DMS114 treated with DMSO at 0.1 percent for 48 hours (cell line): ENCODE results near the gene PLD2.

Experiments
- DNase-seq: peaks from one replicate; lab custom pipeline; 2025; ENCODE audit not compliant: unreplicated experiment; lab: John Stamatoyannopoulos, UW

Gene PLD2, protein sequence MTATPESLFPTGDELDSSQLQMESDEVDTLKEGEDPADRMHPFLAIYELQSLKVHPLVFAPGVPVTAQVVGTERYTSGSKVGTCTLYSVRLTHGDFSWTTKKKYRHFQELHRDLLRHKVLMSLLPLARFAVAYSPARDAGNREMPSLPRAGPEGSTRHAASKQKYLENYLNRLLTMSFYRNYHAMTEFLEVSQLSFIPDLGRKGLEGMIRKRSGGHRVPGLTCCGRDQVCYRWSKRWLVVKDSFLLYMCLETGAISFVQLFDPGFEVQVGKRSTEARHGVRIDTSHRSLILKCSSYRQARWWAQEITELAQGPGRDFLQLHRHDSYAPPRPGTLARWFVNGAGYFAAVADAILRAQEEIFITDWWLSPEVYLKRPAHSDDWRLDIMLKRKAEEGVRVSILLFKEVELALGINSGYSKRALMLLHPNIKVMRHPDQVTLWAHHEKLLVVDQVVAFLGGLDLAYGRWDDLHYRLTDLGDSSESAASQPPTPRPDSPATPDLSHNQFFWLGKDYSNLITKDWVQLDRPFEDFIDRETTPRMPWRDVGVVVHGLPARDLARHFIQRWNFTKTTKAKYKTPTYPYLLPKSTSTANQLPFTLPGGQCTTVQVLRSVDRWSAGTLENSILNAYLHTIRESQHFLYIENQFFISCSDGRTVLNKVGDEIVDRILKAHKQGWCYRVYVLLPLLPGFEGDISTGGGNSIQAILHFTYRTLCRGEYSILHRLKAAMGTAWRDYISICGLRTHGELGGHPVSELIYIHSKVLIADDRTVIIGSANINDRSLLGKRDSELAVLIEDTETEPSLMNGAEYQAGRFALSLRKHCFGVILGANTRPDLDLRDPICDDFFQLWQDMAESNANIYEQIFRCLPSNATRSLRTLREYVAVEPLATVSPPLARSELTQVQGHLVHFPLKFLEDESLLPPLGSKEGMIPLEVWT

DNA sequence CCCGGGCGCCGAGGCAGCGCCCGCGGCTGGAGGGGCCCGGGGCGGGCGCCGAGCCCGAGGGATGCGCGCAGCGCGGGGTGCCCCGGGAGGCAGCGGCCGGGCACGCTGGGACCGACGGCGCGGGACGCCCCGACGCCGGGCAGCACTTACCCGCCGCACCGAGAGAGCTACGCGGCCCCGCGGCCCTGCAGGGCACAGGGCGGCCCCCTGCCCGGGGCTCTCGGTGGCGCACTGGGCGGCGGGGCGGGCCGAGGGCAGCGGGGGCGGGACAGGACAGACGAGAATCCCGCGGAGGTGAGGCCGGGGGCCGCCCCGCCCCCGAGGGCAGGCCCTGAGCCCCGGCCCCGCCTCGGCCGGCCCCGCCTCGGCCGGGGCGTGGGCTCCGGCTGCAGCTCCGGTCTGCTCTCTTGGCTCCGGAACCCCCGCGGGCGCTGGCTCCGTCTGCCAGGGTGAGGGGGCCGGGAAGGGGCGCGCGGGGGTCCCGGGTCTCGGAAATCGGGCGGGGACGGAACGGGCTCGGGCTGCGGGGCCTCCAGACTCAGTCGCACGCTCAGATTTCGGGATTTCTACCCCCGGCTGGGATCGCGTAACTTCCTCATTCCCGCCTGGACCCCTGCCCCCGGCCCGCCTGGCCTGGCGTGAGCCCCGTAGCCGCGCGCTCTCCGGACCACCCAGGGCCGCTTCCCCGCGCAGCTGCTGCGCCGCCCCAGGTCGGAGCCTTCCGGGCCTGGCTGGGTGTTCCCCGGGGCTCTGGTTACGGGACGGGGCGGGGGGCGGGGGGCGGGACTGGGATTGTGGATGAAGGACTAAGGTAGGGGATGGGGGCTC lies at the start of gene PLD2:
PLD2 (plus strand) TSS at position 376 of the 828 bp plus-strand sequence. CDS start 621 bp downstream, outside the sequence.
- peak; percentile 52 for DNase-seq

DNA sequence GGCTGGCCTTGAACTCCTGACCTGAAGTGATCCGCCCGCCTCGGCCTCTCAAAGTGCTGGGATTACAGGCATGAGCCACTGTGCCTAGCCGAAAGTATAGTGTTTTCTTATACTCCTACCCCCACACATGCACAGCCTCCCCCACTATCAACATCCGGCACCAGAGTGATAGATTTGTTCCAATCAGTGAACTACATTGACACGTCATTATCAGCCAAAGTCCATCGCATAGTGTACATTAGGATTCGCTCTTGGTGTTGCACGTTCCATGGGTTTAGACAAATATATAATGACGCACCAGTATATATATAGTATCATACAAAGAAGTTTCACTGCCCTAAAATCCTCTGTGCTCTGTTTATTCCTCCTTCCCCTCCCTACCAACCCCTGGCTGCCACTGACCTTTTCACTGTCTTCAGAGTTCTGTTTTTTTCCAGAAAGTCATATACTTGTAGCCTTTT lies 47.1 kb upstream of the PLD2 start:
- no peak for DNase-seq

DNA sequence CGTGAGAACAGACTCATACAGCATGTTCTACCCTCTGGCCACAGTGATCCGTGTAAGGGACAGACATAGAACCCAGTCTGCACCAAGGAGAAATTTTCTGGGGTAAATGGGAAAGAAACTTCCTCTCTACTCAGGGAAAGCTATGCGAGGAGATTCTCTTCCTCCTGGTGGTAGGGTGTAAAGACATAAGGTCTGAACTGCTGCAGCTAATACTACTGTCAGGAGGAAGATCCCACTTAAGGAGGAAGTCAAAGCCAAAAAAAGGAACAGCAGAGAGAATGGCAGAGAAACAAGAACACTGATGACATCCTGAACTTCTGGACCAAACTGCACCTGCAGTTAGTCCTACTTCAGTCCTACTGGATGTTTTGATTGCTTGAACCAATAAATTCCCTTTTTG lies 42.4 kb upstream of the PLD2 start:
- DNase-seq = no peak

DNA sequence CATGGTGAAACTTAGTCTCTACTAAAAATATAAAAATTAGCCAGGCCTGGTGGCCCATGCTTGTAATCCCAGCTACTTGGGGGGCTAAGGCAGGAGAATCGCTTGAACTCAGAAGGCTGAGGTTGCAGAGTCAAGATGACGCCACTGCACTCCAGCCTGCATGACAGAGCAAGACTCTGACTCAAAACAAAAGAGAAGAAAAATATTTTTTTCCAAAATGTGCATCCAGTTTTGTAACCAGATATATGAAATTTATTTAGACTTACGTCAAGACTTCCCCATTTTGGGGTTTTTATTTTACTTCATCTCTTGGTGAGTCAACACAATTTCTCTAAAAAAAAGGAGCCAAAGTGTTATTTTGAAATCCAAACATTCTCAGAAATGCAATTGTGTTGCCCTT lies 40.8 kb upstream of the PLD2 start:
- no peak for DNase-seq

DNA sequence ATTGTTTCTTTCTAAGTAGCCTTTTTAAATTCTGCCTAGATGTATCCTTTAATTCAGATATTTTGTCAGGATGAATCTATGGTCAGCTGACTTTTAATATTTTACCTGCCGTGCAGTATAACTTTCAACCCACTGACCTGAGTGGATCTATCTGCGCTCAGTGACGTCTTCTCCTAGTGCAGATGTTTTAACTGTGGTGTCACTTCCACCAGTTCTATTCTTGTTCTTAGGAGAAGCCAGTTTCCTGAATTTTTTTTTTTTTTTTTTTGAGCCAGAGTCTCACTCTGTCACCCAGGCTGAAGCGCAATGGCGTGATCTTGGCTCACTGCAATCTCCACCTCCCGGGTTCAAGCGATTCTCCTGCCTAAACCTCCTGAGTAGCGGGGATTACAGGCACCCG lies 40.2 kb upstream of the PLD2 start:
- no peak for DNase-seq

DNA sequence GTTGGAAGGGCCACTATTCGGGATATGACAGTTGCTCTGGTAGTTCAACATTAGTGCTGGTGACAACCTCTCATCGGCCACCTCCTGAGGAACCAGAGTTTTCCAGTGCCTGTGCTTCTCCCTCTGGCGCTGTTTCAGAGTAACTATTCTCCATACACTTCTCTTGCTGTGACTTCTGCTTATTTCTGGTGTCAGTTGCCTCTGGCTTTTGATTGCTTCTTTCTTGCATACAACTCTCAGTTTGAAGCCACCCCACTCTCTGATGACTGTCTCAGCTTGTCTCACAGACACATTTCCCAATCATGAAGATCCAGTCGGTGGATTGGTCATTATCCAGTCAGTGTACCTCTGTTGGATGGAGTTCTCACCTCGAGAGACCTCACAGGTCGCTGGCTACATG lies 38.7 kb upstream of the PLD2 start:
- no peak for DNase-seq

DNA sequence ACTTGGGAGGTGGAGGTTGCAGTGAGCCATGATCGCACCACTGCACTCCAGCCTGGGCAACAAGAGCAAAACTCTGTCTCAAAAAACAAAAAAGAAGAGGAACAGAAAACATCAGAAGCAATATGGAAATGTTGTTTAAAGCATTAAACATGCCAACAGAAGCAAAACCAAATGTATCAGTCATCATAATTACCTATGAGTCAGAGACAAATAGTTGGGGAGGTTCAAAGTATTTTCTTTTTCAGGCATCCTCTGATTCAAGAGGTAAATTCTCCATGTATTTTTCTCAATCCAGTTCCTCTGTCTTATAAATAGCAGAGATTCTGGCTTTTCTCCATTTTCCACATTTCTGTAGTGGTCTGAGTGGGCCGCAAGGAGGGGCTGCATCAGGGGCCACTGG lies 37.3 kb upstream of the PLD2 start:
- no peak for DNase-seq

DNA sequence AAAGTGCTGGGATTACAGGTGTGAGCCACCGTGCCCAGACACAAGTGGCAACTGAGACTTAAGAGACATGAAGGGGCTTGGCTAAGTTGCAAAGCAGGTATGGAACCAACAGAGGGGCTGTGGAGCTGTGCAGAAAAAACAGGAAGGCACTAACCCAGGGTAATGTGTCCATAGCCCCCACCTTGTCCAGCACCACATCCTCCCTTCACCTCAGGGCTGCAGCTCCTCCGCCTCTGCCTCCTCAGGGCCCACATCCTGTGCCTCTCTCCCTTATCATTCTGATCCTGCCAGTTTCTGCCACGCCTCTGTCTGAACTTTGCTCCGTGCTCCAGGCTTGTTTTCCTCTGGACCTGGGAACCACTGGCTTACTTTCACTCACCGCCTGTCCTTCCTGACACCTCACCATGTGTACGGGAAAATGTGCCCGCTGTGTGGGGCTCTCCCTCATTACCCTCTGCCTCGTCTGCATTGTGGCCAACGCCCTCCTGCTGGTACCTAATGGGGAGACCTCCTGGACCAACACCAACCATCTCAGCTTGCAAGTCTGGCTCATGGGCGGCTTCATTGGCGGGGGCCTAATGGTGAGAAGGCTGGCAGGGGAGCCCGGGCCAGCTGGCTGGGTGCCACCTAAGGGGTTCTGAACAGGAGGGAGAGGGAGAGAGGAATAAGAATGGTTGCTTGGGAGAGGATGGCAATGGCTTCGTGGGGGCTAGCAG lies 35.3 kb upstream of the PLD2 start, which contains the start of gene TM4SF5:
TM4SF5 (plus strand) TSS at position 368 of the 716 bp plus-strand sequence; CDS start at position 405, 37 bp downstream.
- DNase-seq = no peak

DNA sequence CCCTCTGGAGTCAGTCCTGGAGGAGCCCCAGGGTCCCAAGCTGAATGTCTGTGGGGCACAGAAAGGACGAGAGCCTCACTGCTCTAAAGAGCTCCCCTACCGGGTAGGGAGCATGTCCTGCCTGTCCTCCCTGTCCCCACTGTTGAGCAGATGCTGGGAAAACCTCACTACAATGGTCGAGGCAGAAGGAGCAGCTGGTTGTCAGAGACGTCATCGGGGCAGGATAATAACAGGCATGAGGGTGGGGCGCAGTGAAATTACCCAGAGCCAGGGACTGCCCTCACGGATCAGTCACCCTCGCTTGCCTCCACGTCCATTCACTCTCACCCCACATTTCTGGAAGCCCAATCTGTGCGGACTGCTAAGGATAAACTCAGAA lies 34.7 kb upstream of the PLD2 start:
- DNase-seq = no peak

DNA sequence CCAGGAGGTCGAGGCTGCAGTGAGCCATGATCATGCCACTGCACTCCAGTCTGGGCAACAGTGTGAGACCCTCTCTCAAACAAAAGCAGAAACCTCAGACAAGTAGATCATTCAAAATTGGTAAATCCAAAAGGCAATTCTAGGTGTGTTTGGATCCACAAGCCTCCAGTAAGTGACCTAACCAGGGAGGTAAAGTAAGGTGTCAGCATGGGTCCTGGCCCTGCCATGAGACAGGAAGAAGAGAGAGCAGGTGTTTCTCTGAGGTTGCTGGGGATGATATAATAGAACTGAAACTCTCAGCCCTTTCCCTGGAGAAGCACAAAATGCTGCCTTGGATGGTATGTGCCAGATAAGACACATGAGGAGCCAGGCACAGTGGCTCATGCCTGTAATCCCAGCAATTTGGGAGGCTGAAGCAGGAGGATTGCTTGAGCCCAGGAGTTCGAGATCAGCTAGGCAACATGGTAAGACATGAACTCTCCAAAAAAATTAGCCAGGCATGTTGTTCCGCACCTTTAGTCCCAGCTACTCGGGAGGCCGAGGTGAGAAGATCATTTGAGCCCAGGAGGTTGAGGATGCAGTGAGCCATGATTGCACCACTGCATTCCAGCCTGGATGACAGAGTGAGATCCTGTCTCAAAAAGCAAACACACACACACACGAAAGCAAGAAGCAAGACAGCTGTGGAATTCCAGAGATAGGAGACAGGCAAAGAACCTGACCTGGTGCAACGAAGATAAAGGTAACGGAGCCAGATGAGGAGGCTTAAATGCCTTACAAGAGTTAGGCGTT lies 28.8 kb upstream of the PLD2 start:
- DNase-seq = no peak

DNA sequence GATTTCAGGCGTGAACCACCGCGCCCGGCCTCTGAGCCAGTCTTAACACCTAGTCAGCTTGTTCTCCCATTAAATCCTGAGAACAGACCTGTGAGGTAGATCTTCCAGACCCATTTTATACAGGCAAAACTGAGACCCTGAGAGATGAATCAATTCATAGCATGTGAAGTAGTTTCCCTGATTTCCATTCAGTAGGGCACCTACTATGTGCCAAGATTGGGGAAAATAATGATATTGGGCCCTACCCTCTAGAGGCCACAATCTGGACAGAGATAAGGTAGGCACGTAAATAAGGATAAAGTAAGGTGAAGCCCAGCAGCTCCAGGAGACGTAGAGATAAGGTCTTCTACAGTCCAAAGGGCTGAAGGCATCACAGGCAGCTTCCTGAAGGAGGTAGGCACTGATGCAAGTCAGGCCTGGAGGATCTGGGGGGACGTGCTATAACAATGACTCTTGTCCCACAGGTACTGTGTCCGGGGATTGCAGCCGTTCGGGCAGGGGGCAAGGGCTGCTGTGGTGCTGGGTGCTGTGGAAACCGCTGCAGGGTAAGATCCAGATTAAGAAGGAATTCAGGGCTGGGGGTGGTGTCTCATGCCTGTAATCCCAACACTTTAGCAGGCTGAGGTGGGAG lies 26.5 kb upstream of the PLD2 start:
- DNase-seq = no peak

DNA sequence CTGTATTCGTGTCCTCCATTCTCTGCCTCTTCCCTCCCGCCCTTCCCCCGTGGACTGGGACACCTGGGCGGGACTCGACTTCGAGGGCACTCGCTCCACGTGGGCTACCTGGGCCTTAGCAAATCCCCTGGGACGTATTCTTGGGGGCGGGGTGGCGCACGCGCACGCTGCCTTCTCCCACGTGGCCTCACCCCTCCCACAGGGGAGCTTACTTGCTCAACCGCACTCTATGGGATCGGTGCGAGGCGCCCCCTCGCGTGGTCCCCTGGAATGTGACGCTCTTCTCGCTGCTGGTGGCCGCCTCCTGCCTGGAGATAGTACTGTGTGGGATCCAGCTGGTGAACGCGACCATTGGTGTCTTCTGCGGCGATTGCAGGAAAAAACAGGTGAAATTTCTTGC lies 24.3 kb upstream of the PLD2 start:
- no peak for DNase-seq

DNA sequence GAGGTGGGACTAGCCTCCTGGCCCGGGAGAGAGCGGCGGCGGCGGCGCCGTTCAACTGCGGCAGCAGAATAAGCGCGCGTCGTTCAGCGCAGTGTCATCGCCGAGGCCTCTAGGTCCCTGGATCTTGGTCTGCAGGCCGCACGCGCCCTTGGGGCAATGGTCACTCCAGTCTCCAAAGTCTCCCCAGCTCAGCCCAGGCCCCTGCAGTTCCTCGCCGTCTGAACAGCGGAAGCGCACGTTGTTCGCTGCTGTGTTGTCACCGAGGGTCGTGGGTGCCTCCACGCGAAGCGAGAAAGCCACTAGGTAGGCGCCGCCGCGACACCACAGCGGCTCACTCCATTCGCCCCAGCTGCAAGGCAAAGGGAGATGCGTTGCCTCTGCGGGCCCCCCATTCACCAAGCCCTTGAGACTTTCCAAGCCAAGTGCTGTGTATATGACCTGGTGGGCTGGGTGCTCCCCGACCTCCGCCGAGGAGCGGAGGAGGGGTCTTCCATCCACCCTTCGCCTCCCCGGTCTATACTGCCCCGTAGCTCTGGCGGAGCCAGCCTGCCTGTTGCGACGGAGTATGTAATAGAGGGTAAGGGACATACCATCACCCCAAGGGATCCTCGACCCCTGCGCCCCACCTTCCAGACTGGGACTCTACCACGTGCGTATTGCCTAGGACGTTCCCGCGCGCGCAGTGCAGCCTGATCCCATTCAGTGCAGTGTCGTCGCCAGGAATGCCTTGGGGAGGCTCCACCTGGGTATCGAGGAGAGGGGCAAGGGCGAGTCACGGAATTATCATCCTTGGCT lies 21.4 kb upstream of the PLD2 start:
- DNase-seq = no peak

DNA sequence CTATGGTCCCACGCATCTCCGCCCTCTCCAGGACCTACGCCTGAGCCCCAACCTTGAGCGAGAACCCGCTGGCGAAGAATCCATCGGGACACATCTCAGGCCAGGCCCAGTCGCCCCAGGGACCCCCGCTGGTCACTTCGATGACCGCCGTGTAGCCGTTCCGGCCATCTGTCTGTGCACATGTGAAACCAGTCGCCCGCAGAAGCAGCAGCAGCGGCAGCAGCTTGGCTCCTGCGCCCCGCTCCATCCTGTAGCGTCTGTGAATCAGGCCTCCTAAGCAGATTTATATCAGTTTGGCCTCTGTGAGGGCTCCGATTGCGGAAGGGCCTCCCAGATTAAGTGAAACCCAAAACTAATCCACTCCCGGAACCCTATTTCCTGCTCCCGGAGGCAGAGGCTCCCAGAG lies 20.8 kb upstream of the PLD2 start, which contains the start of gene VMO1:
VMO1 (minus strand) TSS at position 259 of the 406 bp plus-strand sequence; CDS start at position 247, 12 bp downstream.
- no peak for DNase-seq

DNA sequence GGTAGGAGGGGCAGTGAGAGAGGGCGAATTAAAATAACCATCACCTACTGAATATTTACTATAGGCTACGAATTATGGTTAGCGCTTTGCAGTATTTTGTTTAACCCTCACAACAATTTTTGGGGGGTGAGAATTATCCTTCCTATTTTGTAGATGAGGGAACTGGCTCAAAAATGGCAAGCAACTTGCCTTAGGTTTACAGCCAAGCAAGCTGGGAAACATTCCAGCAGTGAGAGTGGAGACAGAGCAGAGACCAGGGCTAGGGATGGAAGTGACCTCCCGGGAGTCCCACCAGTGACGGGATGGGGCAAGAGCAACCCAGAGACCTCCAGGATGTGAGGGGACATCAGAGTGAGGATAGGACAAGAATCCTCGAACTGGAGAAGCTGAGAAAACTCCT lies 20.4 kb upstream of the PLD2 start:
- no peak for DNase-seq

DNA sequence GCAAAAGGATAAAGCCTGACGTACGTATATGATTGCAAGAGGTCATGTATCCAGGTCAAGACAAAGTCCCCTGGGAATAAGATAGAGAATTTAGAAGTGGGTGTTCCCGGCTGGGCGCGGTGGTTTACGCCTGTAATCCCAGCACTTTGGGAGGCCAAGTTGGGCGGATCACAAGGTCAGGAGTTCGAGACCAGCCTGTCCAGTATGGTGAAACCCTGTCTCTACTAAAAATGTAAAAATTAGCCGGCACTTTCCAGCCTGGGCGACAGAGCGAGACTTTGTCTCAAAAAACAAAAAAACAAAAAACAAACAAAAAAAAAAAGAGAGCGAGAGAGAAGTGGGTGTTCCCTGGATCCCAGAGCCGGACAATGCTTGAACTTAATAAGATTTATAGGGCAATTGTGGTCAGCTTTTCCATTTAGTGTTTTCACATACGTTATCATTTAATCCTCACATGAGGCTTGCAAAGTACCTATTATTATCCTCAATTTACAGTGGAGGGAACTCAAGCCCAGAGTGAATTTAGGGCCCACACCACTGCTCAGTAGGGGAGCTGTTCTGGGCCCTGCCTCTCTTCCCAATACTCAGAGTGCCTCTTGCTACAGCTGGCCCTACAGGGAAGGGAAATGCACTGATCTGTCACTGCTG lies 18.7 kb upstream of the PLD2 start:
- no peak for DNase-seq

DNA sequence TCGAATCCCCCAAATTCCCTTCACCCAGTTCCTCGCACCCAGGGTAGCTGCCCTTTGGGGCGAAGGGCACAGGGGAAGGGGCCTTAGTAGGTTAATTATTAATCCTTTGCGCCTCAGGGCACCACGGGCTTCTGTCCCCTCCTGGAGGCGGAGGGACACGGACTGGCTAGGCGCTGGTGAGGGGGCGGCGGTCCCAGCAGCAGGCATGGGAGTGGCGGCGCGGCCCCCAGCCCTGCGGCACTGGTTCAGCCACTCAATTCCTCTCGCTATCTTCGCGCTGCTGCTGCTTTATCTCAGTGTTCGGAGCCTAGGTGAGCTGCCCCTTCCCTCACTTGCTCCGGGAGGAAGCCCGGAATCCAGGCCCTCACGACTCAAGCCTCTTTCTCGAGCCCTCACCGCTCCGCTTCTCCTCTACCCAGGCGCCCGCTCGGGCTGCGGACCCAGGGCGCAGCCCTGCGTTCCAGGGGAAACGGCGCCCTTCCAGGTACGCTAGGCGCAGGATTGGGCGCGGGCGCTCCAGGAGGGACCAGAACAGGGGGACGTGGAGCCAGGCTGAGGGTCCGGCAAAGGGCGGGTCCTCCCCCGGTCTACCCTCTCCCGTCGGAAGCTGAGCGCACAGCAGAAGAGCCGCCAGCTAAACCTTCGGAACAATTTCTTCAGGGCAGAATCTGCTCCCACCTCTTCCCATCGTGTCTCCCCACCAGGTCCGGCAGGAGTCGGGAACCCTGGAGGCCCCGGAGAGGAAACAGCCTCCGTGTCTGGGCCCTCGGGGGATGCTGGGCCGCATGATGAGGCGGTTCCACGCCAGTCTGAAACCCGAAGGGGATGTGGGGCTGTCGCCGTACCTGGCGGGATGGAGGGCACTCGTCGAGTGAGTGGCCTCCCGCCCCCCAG lies 17.9 kb upstream of the PLD2 start, which contains the start of gene GLTPD2:
GLTPD2 (plus strand) TSS at position 158 of the 894 bp plus-strand sequence; CDS start at position 206, 48 bp downstream.
- DNase-seq = no peak
